ENCODE measurements around the gene KCNK5. TPM values are rescaled to one million over a fixed set of nuclear protein-coding genes. Genes with fewer than 3 reads are reported as not detected.

KCNK5 gene
- total RNA-seq, 4 donors from 2014 or later, result 9.2 to 14.3 (median 13.0) TPM

DNA sequence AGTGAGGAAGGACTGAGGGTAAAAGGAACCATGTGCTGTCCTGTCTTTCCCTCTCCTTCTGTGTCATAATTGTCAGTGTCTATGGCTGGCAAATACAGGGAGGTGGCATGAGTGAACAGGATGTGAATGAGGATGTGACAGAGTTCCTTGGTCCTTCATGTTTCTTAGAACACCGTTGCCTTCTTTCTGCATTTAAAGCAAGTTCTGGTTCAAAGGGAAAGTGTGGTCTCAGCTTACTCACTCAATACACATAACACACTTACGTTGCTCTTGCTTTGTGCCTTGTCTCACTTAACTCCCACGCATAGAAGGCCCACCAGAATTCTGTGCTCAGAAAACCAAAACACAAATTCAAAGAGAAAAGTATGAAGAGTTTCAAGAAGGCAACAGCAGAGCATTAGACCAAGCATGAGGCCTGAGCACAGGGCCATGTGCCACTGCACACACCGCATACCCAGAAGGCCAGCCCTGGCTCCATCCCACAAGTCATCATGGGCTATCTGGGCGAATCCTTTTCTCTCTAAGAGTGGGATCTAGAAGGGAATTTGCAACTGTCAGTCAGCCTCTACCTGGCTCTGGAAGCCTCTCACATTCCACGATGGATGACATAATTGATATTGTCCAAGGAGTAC, 75.4 kb downstream of the KCNK5 start:
- WGBS, 2 donors, result 89% methylated on average over 6 of the region's 6 CpGs
- Histone ChIP-seq H3K27me3 (no peaks in the 10 kb centered on the region), H3K4me1 (no peaks in the 10 kb centered on the region), H3K9me3 (no peaks in the 10 kb centered on the region), H3K4me3 (replicated peaks in 1 of 3) (no peak overlapping the region), H3K36me3 (no peaks in the 10 kb centered on the region), H3K27ac (no peak overlapping the region)
- no peak for DNase-seq
- TF ChIP-seq, protein P1, sequence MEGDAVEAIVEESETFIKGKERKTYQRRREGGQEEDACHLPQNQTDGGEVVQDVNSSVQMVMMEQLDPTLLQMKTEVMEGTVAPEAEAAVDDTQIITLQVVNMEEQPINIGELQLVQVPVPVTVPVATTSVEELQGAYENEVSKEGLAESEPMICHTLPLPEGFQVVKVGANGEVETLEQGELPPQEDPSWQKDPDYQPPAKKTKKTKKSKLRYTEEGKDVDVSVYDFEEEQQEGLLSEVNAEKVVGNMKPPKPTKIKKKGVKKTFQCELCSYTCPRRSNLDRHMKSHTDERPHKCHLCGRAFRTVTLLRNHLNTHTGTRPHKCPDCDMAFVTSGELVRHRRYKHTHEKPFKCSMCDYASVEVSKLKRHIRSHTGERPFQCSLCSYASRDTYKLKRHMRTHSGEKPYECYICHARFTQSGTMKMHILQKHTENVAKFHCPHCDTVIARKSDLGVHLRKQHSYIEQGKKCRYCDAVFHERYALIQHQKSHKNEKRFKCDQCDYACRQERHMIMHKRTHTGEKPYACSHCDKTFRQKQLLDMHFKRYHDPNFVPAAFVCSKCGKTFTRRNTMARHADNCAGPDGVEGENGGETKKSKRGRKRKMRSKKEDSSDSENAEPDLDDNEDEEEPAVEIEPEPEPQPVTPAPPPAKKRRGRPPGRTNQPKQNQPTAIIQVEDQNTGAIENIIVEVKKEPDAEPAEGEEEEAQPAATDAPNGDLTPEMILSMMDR (IDR thresholded peaks at IDR 0.05), result no peak
- TF ChIP-seq POLR2A (IDR thresholded peaks at IDR 0.05), result no peak
- intact Hi-C loops (cut with DNase I), result no loop called here

DNA sequence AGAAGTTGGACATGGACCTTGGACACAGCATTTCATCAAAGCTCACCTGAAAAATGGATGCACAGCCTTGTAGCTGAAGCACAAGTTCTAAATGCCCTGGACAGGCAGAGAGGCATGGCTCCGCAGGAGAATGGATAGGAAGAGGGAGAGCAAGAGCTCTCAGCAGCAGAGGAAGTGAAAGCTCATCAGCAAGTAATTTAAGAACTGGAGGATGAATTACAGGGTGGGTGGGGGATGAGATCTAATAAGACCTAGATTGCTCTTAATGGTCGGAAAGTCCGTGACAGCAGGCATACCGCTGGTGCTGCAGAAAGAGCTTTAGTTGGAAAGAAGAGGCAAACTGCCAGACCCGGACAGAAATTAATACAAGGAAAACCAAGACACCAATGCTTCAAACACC, 77.0 kb downstream of the KCNK5 start:
- no peaks in the 10 kb centered on the region for H3K27me3 ChIP-seq
- H3K4me1 ChIP-seq, result no peaks in the 10 kb centered on the region
- no peaks in the 10 kb centered on the region for H3K36me3 ChIP-seq
- H3K9me3 ChIP-seq, result no peaks in the 10 kb centered on the region
- H3K4me3 ChIP-seq (replicated peaks in 1 of 3), result no peak overlapping the region
- H3K27ac ChIP-seq, result no peak overlapping the region
- WGBS, 2 donors, result 69 to 72% methylated on average over 5 of the region's 5 CpGs
- intact Hi-C loops (cut with DNase I), result no loop called here
- no peak for TF ChIP-seq POLR2A (IDR thresholded peaks at IDR 0.05)
- TF ChIP-seq, protein P1 (IDR thresholded peaks at IDR 0.05), result no peak
- DNase-seq, result no peak

DNA sequence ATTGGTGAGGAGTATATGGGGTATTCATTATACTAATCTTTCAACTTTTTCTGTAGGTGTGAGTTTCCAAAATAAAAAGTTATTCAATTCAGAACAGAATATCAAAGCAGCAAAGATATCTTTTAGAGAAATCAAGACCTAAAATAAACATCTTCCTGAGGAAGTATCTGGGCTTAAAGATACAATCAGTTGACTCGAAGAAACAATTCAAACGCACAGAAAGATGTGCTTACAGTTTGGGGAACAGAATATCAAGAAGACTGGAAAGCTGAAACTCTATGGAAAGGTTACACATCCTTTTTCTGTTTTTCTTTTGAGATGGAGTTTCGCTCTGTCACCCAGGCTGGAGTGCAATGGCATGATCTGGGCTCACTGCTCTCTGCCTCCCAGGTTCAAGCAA, 78.1 kb downstream of the KCNK5 start:
- Histone ChIP-seq H3K36me3 (no peaks in the 10 kb centered on the region), H3K9me3 (no peaks in the 10 kb centered on the region), H3K4me3 (replicated peaks in 1 of 3) (no peak overlapping the region), H3K27me3 (no peaks in the 10 kb centered on the region), H3K4me1 (no peaks in the 10 kb centered on the region), H3K27ac (no peak overlapping the region)
- DNase-seq, result no peak
- intact Hi-C loops (cut with DNase I), result no loop called here
- 47 to 59% methylated on average over 3 of the region's 3 CpGs for WGBS, 2 donors
- no peak for TF ChIP-seq POLR2A (IDR thresholded peaks at IDR 0.05)
- TF ChIP-seq, protein P1 (IDR thresholded peaks at IDR 0.05), result no peak

DNA sequence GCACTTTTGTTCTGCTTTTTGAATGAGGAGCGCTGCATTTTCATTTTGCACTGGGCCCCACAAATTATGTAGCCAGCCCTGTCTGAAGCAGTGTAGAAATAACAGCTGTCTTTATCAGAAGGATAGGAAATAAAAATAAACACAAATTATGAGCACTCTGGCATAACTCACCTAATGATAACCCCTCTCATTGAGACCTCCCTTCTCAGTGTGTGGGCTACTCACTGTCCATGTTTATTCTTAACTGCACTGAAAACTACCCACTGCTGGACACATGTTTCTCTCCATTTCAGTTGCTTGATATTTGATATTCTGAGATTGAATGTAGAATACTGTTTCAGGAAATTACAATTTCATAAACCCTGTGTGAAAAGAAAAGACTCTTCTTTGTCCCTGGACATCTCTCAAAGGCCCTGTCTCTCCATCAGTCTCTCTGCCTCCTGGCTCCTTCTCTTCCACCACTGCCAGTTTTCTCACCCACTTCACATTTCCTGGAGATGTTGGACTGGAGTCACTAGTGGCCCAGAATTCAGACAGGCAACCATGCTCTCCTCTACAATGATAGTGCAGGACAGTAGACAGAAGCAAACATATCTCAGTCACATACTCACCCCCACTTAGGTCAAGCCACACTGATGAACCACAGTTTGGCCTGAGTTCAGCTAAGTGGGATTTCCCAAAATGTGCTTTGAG, 84.6 kb downstream of the KCNK5 start:
- no peaks in the 10 kb centered on the region for H3K27me3 ChIP-seq
- WGBS, 2 donors, result 81 to 89% methylated on average over 1 of the region's 1 CpG
- no peaks in the 10 kb centered on the region for H3K4me1 ChIP-seq
- H3K36me3 ChIP-seq, result no peaks in the 10 kb centered on the region
- H3K4me3 ChIP-seq (replicated peaks in 1 of 3), result no peak overlapping the region
- H3K27ac ChIP-seq, result no peak overlapping the region
- DNase-seq, result no peak
- no peaks in the 10 kb centered on the region for H3K9me3 ChIP-seq
- intact Hi-C loops (cut with DNase I), result no loop called here
- TF ChIP-seq, protein P1 (IDR thresholded peaks at IDR 0.05), result no peak
- TF ChIP-seq POLR2A (IDR thresholded peaks at IDR 0.05), result no peak

DNA sequence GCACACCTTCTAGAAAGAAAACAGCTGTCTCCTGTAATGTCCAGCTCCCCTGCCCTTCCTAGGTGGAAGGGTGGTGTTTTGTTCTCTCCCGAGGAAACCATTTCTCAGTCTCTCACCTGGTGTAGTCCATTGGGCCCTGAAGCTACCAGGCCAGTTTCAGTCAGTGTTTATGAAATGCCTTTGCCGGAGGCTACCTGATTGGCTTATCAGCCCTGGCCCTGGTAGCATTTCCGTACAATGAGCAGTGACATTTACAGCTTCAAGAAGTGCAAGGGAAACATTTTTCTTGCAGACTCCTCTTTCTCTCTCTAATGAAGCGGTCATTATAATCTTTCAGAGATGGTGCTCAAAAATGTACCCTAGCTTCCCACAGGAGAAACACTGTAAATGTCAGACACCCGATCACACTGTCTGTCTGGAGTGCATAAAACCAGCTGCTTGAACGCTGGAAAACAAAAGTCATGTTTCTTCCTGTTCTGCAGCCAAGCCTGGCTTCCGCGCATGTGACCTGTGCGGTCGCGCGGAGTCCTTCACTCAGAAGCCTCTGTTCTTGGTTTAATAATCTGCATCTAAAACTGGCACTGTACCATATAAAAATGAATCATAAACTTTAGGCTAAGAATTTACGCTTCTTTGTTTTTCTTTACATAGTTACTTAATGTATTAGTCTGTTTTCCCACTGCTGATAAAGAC, 85.9 kb downstream of the KCNK5 start:
- H3K4me3 ChIP-seq (replicated peaks in 1 of 3), result no peak overlapping the region
- H3K4me1 ChIP-seq, result no peaks in the 10 kb centered on the region
- 61 to 76% methylated on average over 13 of the region's 13 CpGs for WGBS, 2 donors
- intact Hi-C loops (cut with DNase I), result no loop called here
- no peaks in the 10 kb centered on the region for H3K27me3 ChIP-seq
- H3K9me3 ChIP-seq, result no peaks in the 10 kb centered on the region
- H3K27ac ChIP-seq, result no peak overlapping the region
- H3K36me3 ChIP-seq, result no peaks in the 10 kb centered on the region
- DNase-seq, result no peak
- TF ChIP-seq POLR2A (IDR thresholded peaks at IDR 0.05), result no peak
- TF ChIP-seq, protein P1 (IDR thresholded peaks at IDR 0.05), result no peak
